GM19351 (cell line): Measurements from ENCODE around the gene RSPH6A.

ENCODE experiments used
- ATAC-seq: cut with Tn5 transposase; IDR thresholded peaks from one replicate; pipeline ENCODE4 v1.9.1; 2021; ENCODE audit warnings: mild to moderate bottlenecking, moderate library complexity; ENCODE audit not compliant: unreplicated experiment

Gene RSPH6A

DNA sequence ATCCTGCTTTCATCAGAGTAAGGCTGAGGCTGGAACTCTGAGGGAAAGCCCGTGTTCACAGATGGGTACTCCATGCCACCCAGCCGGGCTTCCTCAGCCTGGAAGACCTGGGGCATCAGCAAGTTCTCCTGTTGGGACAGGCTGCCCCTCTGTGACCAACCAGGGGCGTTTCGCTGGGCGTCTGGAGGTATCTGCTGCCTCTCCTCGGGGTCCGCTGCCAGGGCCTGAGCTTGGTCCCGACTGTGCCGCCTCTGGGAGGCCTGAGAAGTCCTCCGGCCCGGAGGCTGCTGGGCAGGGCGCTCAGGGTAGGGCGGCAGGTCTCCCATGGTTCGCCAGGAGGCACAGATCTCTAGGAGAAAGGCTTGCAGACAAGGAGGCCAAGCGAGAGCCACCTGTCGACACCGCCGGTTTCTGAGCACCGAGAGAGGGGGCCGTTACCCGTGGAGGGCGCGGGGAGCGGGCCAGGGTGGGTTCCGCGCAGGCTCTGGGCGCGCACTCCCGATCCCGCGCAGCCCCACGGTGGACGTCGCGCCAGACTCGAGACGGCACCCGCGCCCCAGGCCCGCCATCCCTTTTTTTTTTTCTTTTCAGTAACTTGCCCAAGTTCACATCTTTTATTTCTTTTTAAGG, at the start of gene RSPH6A:
Gene RSPH6A, minus strand, starts transcription at position 458 of the 630 bp plus-strand sequence. Its CDS starts 132 bp downstream, at position 326.
- ATAC-seq: no peak

DNA sequence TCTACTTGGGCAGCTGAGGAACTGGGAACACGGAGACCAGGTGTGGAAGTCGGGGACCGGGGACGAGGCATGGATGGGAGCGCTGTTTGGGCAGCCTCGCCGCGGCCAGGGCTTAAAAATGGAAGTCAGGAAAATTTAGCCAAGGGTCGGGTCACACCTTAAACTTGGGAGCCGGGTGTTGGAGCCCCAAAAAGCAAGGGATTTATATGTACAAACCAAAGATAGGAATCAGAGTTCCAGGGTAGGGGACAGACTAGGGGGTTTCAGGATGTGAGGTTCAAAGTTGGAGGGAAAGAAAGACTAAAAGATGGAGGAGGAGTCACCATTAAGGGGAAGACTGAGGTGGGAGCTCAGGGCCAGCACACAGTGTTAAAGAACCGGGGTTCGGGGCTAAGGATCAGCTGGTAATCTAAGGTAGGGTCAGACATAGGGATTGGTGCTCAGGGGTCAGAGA, 49.5 kb upstream of the RSPH6A start:
- no peak for ATAC-seq

DNA sequence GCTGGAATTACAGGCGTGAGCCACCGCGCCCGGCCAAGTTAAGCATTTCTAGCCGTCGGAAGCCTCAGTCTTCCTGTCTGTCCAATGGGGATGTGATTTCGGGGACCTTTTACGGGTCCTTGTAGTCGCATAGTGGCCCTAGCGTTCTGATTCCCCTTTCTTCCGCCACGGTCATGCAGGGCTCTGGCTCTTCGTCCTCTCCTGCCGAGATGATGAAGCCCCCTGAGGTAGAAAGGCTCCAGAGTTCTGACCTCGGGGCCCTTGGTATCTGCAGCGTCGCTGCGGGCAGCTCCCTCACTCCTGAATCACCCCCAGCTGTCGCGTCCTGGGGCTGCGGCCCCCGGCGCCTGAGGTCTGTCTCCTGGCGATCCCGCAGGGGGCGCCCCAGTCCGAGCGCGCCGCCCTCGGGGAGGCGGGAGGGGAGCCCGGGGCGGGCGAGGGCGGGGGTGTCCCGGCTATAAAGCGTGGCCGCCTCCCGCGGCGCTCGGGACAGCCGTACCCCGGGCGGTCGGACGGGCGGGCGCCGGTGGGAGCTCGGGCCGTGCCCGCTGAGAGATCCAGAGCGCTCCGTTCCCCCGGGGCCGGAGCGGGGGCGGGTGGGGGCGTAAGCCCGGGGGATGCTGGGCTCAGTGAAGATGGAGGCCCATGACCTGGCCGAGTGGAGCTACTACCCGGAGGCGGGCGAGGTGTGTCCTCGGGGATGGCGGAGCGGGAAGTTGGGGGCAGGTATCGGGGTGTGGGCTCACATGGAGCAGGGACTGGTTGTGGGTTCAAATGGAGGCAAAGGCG, 48.9 kb upstream of the RSPH6A start, which contains the start of gene FOXA3:
Gene FOXA3, plus strand, starts transcription at position 487 of the 789 bp plus-strand sequence. Its CDS starts 131 bp downstream, at position 618.
- ATAC-seq: no peak

DNA sequence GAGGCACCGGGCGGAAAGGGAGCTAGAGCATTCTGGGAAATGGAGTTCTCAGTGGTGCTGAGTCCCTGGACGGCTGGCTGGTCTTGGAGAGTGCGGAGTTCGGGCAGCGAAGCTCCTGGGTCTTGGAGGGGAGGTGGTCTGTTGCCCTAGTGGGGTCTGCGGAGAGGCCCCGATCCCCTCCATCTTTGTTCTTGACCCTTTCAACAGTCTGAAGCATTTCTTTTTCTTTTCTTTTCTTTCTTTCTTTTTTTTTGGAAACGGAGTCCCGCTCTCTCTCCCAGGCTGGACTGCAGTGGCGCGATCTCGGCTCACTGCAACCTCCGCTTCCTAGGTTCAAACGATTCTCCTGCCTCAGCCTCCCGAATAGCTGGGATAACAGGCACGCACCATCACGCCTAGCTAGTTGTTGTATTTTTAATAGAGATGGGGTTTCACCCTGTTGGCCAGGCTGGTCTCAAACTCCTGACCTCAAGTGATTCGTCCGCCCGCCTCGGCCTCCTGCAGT, 48.3 kb upstream of the RSPH6A start:
- no peak for ATAC-seq

DNA sequence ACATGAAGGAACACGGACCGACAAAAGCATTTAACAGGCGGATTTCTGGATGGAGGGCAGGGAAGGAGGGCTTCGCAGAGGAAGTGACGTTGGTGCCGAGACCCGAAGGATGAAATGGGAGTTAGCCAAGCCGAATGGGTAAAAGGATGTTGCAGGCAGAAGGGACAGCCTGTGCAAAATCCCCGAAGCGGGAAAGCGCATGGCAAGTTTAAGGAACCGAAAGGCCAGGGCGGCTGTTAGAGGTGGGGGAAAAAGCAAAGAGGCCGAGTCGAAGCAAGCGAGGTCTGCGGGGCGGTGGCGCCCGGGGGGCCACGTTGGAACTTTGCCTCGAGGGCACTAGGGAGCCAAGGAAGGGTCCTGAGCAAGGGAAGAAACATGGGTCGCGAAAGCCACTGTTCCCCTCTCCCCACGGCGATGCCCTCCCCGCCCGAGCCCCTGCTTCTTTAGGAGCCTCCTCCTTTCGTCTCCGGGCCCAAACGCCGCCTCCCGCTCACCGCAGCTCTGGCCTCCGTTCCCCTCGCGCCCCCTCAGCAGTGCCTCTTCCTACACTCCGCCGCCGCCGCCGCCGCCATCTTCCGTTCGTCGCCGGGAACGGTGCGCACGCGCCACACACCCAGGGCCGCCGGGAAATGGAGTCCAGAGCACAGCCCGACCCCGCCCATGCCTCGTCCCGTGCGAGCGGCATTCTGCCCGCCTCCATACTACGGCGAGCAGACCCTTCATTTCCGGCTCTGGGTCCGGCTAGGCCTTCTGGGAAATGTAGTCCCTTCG, 47.6 kb upstream of the RSPH6A start, which contains the start of gene SYMPK:
Gene SYMPK, minus strand, starts transcription at position 584 of the 771 bp plus-strand sequence. CDS start 8,652 bp downstream, outside the sequence.
- peak; percentile 90 for ATAC-seq

DNA sequence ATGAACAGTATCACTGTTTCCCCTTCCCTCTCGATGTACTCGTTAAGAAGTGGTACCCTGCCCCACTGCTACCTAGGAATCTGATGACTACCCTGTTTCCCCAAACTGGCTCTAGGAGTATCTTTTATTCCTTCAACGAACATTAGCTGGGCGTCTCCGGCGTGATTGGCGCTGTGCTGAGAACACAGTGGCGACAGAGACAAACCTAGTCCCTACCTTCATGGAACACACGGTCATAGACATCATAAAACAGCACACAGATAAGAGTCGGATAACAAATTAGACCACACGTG, 47.1 kb upstream of the RSPH6A start:
- ATAC-seq: no peak

DNA sequence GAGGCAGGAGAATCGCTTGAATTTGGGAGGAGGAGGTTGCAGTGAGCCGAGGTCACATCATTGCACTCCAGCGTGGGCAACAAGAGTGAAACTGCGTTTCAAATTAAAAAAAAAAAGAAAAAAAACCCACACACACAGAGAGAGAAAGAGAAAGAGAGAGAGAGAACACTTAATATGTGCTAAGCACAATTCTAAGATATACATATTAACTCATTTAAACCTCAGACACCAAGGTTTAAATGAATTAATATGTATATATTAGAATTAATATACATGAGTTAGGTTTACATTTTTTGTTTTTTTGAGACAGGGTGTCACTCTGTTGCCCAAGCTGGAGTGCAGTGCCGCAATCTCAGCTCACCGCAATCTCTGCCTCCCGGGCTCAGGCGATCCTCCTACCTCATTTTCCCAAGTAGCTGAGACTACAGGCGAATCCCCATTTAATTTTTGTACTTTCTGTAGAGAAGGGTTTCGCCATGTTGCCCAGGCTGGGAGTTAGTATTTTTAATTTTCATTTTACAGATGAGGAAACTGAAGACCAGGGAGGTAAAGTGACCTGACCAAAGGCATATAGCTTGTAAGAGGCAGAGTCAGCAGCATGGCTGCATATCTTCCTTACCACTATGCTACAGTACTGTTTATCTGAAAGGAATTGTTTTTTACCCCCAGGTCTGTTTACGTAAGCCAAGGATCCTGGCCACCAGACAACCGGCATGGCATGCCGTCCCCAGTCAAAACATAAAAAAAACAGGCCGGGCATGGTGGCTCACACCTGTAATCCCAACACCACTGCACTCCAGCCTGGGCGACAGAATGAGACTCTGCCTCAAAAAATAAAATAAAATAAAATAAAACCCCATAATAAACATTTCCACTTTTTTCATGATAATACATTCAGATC, 45.5 kb upstream of the RSPH6A start:
- no peak for ATAC-seq

DNA sequence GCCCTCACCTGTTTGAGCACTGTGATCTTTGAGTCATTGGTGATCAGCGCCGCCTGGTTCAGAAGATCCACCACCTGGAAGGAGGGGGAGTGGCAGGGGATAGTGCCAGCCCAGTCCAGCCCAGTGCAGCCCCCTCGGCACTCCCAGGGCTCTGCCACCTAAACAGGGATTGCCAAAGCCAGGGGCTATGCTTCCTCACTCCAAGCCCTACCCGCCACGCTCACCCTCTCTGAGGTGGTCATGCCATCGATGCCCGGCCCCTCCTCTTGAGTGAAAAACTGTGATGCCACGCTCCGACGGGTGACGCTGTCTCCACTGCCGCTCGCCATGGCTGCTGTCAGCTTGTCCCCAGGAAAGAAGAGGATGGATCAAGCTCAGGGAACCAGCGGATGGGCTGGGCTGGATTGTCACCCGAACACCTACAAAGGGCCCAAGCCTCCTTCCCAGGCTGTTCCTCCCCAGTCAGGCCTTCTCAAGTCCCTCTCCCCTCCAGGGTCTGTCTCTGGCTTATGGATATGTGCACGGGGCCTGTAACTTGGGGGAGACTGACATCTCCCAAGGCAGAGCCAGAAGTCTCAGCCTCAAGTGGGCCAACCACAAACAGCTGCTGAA, 39.2 kb upstream of the RSPH6A start:
- ATAC-seq: no peak

DNA sequence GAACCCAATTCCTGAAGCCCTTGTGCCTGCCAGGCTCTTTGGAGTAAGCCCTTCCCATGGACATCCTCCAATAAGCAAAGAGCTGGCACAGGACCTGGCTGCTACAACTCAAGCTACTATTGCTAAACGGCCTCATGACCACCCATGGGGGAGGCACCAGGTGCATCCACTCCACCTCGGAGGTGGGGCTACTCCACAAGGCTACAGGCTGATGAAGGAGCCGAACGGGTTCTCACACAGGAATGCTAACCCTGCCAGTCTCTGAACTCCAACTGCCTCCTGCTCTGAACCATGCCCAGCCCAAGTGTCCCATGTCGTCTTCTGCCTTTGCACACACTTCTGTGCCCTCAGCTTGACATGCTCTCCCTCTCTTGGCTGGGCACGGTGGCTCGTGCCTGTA, 37.9 kb upstream of the RSPH6A start:
- no peak for ATAC-seq

DNA sequence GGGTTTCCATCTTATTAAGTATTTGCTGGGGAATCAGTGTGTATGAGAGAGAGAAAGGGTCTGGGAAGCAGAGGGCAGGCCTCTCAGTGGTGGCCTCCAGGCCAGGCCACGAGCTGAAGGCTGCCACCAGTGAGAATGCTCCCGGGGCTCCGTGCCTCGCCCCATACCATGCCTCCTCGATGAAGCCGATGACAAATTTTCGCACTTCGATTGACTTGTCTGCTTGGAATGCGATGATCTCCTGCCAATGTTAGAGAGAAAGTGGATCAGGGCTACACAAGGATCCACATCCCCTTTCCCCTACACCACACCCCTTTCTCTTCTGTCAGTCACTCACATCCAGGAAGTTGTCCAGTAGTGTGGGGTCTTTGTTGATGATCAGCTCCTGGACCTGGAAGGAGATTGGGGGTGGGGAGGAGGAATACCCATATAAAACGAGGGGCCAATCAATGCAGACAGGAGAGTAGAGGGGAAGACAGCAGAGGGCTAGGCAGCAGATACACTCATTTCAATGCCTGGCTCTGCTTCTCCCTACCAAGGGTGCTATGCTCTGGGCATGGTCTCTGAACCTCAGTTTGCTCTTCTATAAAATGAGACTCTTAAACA, 37.1 kb upstream of the RSPH6A start:
- no peak for ATAC-seq

DNA sequence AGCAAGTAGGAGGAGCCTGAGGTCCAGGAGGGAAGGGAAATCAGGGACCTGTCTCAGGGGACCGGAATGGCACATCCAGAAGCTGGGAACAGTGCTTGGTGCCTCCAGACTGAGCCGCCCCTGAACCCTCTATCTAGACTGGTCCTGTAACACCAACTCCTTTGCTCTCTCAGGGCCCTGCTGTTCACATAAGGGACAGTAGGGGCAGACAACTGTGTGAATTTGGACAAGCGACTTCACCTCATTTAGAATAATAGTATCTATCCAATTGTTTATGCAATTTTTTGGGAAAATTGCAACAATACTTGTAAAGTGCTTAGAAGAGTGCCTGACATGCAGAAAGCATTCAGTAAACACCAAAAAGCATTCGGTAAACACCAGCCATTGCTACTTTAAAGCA, 33.8 kb upstream of the RSPH6A start:
- no peak for ATAC-seq

DNA sequence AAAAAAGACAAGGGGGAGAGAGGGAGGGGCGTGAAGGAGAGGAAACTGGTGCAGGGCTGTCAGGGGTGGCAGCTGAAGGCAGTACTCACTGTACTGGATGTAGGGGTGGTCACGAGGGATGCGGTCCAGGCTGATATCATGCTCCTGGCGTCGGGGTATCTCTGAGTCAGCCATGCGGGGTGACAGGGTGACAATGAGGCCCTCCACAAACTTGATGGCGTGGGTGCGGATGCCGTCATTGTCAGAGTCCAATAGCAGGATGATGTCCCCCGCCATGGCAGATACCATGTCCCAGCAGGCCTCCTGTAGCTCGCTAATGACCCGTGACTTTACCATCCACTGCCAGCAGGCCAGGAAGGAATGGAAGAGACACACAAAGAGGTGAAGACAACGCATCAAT, 32.6 kb upstream of the RSPH6A start:
- ATAC-seq: no peak

DNA sequence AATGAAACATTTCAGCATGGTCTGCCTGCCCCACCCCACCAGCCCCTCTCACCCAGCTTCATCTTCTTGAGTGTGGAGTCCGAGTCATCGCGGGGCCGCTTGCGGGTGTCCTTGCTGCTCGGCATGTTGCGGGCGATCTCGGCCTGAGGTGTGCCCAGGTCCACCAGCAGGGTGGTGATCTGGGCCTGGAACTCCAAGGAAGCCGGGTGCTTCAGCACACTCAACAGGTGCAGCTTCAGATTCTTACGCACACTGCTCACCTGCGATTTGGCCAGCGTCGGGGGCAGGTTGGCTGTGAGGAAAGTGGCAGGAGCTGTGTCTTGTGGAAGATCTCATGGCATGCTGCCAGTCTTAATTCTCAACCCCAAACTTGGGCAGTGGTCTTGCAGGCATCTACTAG, 27.1 kb upstream of the RSPH6A start:
- ATAC-seq: no peak

DNA sequence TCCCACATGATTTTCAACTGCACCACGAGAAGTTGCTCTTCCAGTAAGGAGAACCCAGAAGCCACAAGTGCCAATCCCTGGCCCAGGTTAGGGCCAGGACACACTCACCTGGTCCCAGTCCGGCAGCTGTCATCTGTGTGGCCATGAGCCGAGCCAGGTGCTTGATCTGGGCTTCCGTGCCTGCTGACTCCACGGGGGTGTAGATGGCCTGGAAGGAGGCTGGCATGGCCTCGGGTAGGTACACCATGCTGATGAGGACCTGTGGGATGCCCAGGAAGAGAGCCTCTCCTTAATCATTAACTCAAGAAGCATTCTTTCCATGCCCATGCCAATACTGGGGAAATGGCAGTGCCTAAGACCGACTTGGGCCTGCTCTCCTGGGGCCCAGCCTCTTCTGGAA, 19.9 kb upstream of the RSPH6A start:
- no peak for ATAC-seq

DNA sequence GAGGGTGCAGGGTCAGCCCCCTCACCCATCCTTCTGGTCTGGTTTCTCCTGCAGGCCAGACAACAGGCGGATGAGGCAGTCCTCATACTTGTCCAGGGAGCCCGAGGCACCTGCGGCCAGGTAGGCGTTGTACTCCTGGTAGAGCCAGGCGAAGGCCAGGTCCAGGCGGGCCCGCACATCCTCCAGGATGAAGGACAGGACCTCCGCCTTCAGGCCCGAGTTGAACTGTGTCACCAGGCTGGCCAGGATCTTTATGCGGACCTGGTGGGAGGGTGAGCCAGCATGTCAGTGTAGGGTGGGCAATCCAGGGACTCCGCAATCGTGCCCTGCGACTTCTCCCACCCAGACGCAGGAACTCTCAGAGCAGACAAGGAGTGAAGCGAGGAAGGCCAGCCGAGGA, 13.8 kb upstream of the RSPH6A start:
- ATAC-seq: no peak

DNA sequence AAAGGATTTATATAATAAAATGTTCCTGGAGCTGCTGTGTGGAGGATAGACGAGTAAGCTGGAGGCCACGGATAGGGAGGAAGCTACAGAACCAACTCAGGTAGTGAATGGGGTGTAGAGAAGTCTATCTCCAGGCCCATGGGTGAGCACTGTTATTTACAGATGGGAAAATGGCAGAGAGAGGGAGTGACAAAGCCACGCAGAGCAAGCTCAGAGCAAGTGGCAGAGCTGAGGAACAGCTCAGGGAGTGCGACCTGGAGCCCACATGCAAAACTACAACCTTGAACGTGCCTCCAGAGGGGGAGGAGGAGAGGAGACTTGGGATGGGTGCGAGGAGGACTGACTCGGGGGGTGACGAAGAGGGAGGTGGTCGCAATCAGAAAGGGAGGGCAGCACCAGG, 13.4 kb upstream of the RSPH6A start:
- ATAC-seq: no peak

DNA sequence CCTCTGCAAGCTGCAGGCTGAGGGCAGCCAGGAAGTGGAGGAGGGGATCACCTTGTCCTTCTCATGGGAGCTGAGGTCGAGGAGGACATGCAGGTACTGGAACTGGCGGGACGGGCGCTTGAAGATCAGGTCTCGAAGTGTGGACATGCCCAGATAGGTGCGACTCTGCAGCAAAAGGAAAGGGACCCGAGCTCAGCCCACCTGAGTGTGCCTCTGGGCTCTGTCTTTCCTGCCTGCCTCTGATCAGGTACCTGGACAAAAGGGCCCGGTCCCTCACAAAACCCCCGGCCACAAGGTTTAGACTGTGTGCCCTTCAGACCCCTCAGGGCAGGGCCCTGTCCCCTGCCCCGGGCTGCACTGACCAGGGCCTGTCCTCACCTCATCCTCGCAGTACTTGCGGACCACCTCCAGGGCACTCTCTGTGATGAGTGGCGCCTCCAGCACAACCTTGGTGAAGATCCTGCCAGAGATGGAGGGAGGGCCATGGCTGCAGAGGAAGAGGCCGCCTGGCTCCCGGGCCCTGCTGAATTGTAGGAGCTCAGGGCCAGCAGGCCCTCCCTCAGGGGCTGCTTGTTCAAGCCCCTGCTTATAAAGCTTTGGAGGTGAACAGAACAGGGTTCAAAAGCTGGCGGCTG, 12.5 kb upstream of the RSPH6A start:
- no peak for ATAC-seq

DNA sequence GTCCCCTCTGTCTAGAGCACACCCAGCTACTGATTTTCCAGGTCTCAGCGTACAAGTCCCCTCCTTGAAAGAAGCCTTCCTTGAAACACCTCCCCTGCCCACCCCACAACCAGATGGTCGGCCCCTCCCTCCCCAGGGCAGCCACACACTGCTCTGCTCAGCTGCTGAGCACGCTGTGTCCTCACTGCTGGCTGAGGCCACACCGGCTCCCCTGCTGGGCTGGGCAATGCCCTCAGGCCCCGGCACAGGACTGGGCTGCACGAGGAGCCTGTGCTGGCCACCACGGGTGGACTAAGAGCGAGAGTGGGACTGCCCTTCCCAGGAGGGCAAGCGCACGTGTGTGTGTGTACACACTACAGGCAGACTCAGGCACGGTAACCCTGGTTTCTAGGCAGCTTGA, 11.8 kb upstream of the RSPH6A start:
- ATAC-seq: no peak
